ENCODE measurements around the gene ACACA.
"Not testable (repeated sequence)": the region's sequence is repeated elsewhere in the genome, so short reads cannot be mapped to it uniquely, and the experiment has no call there.

The ACACA gene

DNA sequence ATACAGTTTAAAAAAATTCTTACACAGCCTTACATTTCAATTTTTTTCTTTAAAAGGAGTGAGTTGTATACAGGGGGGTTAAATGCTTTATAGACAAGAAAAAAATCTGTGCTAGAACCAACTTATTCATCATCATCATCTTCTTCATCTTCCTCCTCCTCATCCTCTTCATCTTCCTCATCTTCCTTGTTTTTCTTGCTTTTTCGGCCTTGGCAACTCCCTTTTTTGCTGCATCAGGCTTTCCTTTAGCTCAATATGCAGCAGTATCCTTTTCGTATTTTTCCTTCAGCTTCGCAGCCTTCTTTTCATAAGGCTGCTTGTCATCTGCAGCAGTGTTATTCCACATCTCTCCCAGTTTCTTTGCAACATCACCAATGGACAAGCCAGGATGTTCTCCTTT is 263.1 kb downstream of the ACACA start:
- H3K9me3 ChIP-seq (ENCODE audit: control insufficient read depth in 1 of 2, low read length in 2 of 2); H3K4me1 ChIP-seq (ENCODE audit: control insufficient read depth in 1 of 2, insufficient read depth in 2 of 2, low read length in 2 of 2); H3K27me3 ChIP-seq (ENCODE audit: control insufficient read depth in 1 of 2, insufficient read depth in 2 of 2, low read length in 2 of 2); H3K9ac ChIP-seq (ENCODE audit: low read depth in 1 of 2, low read length in 2 of 2); H3K27ac ChIP-seq (ENCODE audit: low read depth, low read length); H3K4me3 ChIP-seq (ENCODE audit: low read depth in 1 of 2, low read length in 2 of 2): not testable (repeated sequence)
- peaks cover 0 to 13% of the 10 kb centered on the region in 2 donors for H3K36me3 ChIP-seq (ENCODE audit: control insufficient read depth in 1 of 2, insufficient read depth in 2 of 2, low read length in 2 of 2)

DNA sequence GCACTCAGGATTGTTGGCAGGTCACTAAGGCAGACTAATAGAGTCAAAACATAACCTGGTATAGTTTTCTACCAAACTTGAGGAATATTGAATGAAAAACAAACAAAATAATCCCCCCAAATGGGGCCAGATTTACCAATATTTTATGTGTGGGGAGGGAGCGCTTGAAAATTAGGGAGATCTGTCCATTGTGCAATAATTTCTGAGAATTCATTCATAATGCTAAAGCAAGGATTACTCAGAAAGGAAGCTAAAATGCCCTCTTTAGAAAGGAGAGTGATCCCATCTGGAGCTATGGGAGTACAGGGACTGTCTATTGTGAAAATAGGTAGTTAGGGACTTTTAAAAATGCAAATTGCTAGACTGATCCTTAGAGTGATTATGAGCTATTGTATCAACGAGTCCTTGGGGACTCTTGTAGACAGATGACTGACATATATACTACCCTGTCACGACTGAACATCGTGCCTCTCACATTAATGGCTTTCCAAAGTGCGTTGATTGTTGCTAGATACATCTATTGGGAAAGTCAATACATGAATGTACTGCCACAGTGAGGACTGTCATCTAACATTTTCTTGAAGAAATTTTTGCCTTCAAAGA is 264.2 kb downstream of the ACACA start:
- Histone ChIP-seq H3K27ac (ENCODE audit: low read depth, low read length) (no peak overlapping the region), H3K36me3 (ENCODE audit: control insufficient read depth in 1 of 2, insufficient read depth in 2 of 2, low read length in 2 of 2) (peaks cover 0 to 13% of the 10 kb centered on the region in 2 donors), H3K4me3 (ENCODE audit: low read depth in 1 of 2, low read length in 2 of 2) (no peak overlapping the region), H3K4me1 (ENCODE audit: control insufficient read depth in 1 of 2, insufficient read depth in 2 of 2, low read length in 2 of 2) (no peaks in the 10 kb centered on the region), H3K9me3 (ENCODE audit: control insufficient read depth in 1 of 2, low read length in 2 of 2) (no peaks in the 10 kb centered on the region), H3K9ac (ENCODE audit: low read depth in 1 of 2, low read length in 2 of 2) (no peak overlapping the region), H3K27me3 (ENCODE audit: control insufficient read depth in 1 of 2, insufficient read depth in 2 of 2, low read length in 2 of 2) (no peaks in the 10 kb centered on the region)

DNA sequence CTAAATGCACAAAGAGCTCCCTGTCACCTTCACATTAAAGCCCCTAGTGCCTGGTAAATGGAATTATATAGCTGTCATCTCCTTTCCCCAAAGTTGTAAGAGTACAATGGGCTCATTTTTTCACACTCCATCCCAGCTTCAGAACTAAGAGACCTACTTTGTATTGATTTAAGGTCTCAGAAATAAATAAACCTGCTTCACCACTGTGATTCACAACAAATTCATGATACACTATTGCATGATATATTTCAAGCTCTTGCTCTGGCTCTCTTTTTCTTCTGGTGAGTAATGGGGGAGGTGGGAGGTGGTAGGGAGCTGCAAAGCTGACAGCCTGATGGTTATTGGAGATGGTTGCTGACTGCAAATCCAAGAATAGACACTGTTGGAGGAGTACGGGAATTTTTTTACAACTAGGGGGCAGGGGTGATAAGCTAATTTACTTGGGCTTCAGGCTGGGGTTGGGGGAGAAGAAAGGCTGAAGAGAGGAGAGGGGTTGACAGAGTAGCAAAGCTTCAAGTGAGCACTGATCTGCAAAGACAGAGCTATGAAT is 268.0 kb downstream of the ACACA start:
- H3K4me1 ChIP-seq (ENCODE audit: control insufficient read depth in 1 of 2, insufficient read depth in 2 of 2, low read length in 2 of 2): no peaks in the 10 kb centered on the region
- no peaks in the 10 kb centered on the region for H3K9me3 ChIP-seq (ENCODE audit: control insufficient read depth in 1 of 2, low read length in 2 of 2)
- H3K27me3 ChIP-seq (ENCODE audit: control insufficient read depth in 1 of 2, insufficient read depth in 2 of 2, low read length in 2 of 2): no peaks in the 10 kb centered on the region
- no peak overlapping the region for H3K9ac ChIP-seq (ENCODE audit: low read depth in 1 of 2, low read length in 2 of 2)
- H3K27ac ChIP-seq (ENCODE audit: low read depth, low read length): no peak overlapping the region
- H3K36me3 ChIP-seq (ENCODE audit: control insufficient read depth in 1 of 2, insufficient read depth in 2 of 2, low read length in 2 of 2): peaks cover 0 to 9% of the 10 kb centered on the region in 2 donors
- no peak overlapping the region for H3K4me3 ChIP-seq (ENCODE audit: low read depth in 1 of 2, low read length in 2 of 2)

DNA sequence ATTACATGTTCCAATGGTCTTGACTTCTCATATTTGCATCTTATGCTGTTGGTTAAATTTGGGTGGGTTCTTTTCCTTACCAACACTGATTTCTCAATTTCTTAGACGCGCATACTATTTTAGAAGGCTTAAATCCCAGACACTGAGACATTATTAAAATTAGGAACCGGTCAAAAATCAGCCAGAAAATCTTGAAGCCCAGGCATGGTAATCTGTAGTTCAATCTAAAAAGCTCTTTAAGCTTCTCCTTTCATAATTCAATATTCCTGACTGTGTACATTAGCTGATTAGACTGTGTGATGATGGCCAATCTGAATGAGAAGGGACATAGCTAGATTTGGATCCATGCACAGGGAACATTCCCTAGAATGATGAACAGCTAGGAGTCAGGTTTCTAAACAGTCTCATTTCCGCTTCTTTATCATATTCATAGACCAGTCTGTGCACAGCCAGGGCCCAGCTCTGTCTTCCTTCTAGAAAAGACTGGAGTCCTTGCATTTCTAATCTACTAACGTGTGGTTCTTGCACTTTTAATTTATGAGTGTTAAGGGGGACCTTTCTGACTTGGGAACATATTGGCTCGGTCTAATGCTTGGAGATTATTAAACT is 268.6 kb downstream of the ACACA start:
- Histone ChIP-seq H3K4me3 (ENCODE audit: low read depth in 1 of 2, low read length in 2 of 2) (no peak overlapping the region), H3K27ac (ENCODE audit: low read depth, low read length) (no peak overlapping the region), H3K9ac (ENCODE audit: low read depth in 1 of 2, low read length in 2 of 2) (no peak overlapping the region), H3K27me3 (ENCODE audit: control insufficient read depth in 1 of 2, insufficient read depth in 2 of 2, low read length in 2 of 2) (no peaks in the 10 kb centered on the region), H3K9me3 (ENCODE audit: control insufficient read depth in 1 of 2, low read length in 2 of 2) (no peaks in the 10 kb centered on the region), H3K36me3 (ENCODE audit: control insufficient read depth in 1 of 2, insufficient read depth in 2 of 2, low read length in 2 of 2) (peaks cover 0 to 6% of the 10 kb centered on the region in 2 donors), H3K4me1 (ENCODE audit: control insufficient read depth in 1 of 2, insufficient read depth in 2 of 2, low read length in 2 of 2) (no peaks in the 10 kb centered on the region)

DNA sequence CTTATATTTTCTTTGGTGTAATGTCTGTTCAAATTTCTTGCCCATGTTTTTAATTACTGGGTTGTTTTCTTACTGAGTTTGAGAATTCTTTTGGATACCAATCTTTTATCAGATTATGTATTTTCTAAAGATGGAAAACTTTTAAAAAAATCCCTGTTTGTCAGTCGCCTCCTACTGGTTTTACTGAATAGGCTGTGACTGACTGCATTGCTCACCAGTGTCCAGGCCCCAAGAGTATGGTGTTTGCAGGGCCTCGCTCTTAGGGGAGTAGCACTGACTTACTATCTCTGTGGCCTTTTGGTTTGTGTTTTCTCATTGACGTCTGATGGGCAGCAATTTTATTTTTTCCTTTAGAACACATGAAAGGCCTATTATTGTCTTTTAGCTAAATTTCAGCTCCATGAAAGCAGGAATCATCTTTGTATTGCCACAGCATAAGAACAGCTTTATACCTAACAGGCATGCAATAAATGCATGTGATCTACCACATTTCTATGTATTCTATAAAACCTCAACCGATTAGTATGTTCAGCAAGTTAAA is 269.5 kb downstream of the ACACA start:
- no peak overlapping the region for H3K27ac ChIP-seq (ENCODE audit: low read depth, low read length)
- no peaks in the 10 kb centered on the region for H3K27me3 ChIP-seq (ENCODE audit: control insufficient read depth in 1 of 2, insufficient read depth in 2 of 2, low read length in 2 of 2)
- no peak overlapping the region for H3K9ac ChIP-seq (ENCODE audit: low read depth in 1 of 2, low read length in 2 of 2)
- no peaks in the 10 kb centered on the region for H3K9me3 ChIP-seq (ENCODE audit: control insufficient read depth in 1 of 2, low read length in 2 of 2)
- peaks cover 0 to 6% of the 10 kb centered on the region in 2 donors for H3K36me3 ChIP-seq (ENCODE audit: control insufficient read depth in 1 of 2, insufficient read depth in 2 of 2, low read length in 2 of 2)
- peaks cover 1 to 2% of the 10 kb centered on the region in 2 donors for H3K4me1 ChIP-seq (ENCODE audit: control insufficient read depth in 1 of 2, insufficient read depth in 2 of 2, low read length in 2 of 2)
- no peak overlapping the region for H3K4me3 ChIP-seq (ENCODE audit: low read depth in 1 of 2, low read length in 2 of 2)

DNA sequence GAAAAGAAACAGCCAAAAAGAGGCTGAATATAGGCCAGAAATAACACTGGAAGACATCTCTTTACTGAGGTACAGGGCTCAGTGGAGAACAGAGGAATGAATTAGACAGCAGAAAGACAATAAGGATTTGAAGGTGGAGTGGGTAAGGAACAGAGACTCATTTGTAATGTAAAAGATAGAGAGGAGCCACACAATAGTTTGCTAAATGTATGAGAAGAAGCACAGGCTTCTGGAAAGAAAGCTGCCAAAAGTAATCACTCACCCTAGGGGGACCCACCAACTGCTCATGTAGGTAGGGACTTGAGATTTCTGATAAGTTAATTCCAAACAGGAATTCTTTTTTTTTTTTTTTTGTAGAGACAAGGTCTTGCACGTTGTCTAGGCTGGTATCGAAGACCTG is 271.1 kb downstream of the ACACA start:
- Histone ChIP-seq H3K4me1 (ENCODE audit: control insufficient read depth in 1 of 2, insufficient read depth in 2 of 2, low read length in 2 of 2) (peaks cover 14 to 16% of the 10 kb centered on the region in 2 donors), H3K27ac (ENCODE audit: low read depth, low read length) (no peak overlapping the region), H3K9ac (ENCODE audit: low read depth in 1 of 2, low read length in 2 of 2) (no peak overlapping the region), H3K4me3 (ENCODE audit: low read depth in 1 of 2, low read length in 2 of 2) (no peak overlapping the region), H3K9me3 (ENCODE audit: control insufficient read depth in 1 of 2, low read length in 2 of 2) (no peaks in the 10 kb centered on the region), H3K36me3 (ENCODE audit: control insufficient read depth in 1 of 2, insufficient read depth in 2 of 2, low read length in 2 of 2) (peaks cover 0 to under 1% of the 10 kb centered on the region in 2 donors), H3K27me3 (ENCODE audit: control insufficient read depth in 1 of 2, insufficient read depth in 2 of 2, low read length in 2 of 2) (no peaks in the 10 kb centered on the region)

DNA sequence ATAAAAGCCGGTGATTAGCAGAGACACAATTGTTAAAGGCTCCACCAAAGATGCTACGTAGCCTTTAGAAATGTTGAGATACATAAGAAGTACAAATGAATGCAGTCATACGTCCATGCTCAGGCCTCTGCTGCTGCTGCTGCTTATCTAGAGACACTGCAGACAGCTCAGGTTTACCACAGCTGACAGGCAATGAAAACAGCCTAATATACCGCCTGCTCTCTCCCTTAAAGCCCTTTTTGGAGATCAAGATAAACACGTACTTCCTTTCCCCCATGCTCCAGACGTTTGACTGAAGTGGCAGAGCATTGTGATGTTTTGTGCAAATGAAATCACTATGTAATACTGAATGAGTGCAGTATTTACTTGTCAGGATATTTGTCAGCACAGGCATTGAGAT is 272.6 kb downstream of the ACACA start:
- Histone ChIP-seq H3K27ac (ENCODE audit: low read depth, low read length) (no peak overlapping the region), H3K4me1 (ENCODE audit: control insufficient read depth in 1 of 2, insufficient read depth in 2 of 2, low read length in 2 of 2) (peaks cover 15 to 22% of the 10 kb centered on the region in 2 donors), H3K36me3 (ENCODE audit: control insufficient read depth in 1 of 2, insufficient read depth in 2 of 2, low read length in 2 of 2) (peaks cover 6 to 8% of the 10 kb centered on the region in 2 donors), H3K9ac (ENCODE audit: low read depth in 1 of 2, low read length in 2 of 2) (no peak overlapping the region), H3K4me3 (ENCODE audit: low read depth in 1 of 2, low read length in 2 of 2) (no peak overlapping the region), H3K27me3 (ENCODE audit: control insufficient read depth in 1 of 2, insufficient read depth in 2 of 2, low read length in 2 of 2) (no peaks in the 10 kb centered on the region), H3K9me3 (ENCODE audit: control insufficient read depth in 1 of 2, low read length in 2 of 2) (no peaks in the 10 kb centered on the region)

DNA sequence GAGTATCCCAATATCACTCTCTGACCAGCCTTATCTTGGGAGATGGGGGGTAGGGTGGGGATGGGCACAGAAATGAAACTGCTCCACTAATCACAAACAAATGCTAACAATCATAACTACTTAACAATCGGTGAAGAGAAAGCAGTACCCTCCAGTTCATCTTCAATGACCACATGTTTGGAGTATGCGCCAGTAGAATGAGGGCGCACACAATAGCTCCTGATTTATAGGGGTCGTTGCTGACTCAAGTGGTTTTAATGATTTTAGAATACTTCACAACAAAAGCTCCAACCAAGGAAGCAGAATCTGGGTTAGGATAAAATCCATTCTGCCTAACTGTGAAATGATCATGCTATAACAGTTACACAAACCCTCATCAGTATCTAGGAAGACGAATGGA is 273.5 kb downstream of the ACACA start:
- H3K4me3 ChIP-seq (ENCODE audit: low read depth in 1 of 2, low read length in 2 of 2): no peak overlapping the region
- no peak overlapping the region for H3K9ac ChIP-seq (ENCODE audit: low read depth in 1 of 2, low read length in 2 of 2)
- no peaks in the 10 kb centered on the region for H3K27me3 ChIP-seq (ENCODE audit: control insufficient read depth in 1 of 2, insufficient read depth in 2 of 2, low read length in 2 of 2)
- H3K4me1 ChIP-seq (ENCODE audit: control insufficient read depth in 1 of 2, insufficient read depth in 2 of 2, low read length in 2 of 2): peaks cover 19 to 24% of the 10 kb centered on the region in 2 donors
- H3K9me3 ChIP-seq (ENCODE audit: control insufficient read depth in 1 of 2, low read length in 2 of 2): no peaks in the 10 kb centered on the region
- H3K27ac ChIP-seq (ENCODE audit: low read depth, low read length): no peak overlapping the region
- H3K36me3 ChIP-seq (ENCODE audit: control insufficient read depth in 1 of 2, insufficient read depth in 2 of 2, low read length in 2 of 2): peaks cover 6 to 9% of the 10 kb centered on the region in 2 donors

DNA sequence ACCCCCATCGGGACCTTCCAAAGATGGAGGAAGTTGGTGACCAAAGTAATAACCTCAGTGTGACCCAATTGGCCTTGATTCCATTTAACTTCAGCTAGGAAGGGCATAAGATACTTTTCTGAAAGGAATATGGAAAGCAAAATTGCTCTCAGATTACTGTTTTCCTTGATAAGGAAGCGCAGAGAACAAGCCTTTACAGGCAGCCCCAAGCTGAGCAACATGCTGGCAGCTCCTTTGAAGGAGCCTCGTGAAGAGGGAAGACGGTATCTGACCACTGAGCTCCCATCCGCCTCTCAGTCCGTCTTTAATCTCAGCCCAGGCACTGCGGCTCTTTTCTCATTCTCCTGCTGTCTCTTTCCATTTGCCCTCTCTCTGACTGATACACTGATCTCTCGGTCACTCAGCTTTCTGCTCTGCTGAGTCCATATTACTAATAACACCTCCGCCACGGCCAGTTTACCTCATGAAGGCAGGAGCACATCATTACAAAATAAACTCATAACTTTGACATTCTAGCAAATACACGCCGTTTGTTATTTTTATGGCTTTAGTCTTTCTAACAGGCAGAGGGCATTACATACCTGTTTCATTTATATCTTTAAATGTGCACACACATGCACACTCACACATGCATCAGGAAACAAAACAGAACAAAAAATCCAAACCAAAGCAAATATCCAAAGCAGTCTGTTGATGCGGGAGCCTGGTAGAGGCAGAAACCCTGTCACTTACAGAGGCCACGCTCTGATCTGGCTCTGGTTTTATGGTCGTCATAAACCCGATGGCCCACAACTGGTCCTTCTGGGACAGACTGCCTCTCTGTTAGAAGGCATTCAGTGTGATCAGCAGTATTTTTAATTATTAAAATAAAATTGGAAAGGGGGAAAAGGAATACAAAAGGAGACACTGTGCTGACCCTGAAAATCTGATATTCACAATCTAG is 274.7 kb downstream of the ACACA start:
- Histone ChIP-seq H3K27me3 (ENCODE audit: control insufficient read depth in 1 of 2, insufficient read depth in 2 of 2, low read length in 2 of 2) (no peaks in the 10 kb centered on the region), H3K36me3 (ENCODE audit: control insufficient read depth in 1 of 2, insufficient read depth in 2 of 2, low read length in 2 of 2) (peaks cover 6 to 9% of the 10 kb centered on the region in 2 donors), H3K9ac (ENCODE audit: low read depth in 1 of 2, low read length in 2 of 2) (no peak overlapping the region), H3K9me3 (ENCODE audit: control insufficient read depth in 1 of 2, low read length in 2 of 2) (no peaks in the 10 kb centered on the region), H3K27ac (ENCODE audit: low read depth, low read length) (no peak overlapping the region), H3K4me1 (ENCODE audit: control insufficient read depth in 1 of 2, insufficient read depth in 2 of 2, low read length in 2 of 2) (peaks cover 19 to 24% of the 10 kb centered on the region in 2 donors), H3K4me3 (ENCODE audit: low read depth in 1 of 2, low read length in 2 of 2) (no peak overlapping the region)
